HG03571 (cell line): ENCODE measurements around the gene KLHL1.
A peak's percentile ranks its signal among the peaks of the same experiment; 100 is the strongest.

Experiments used
- ATAC-seq: cut with Tn5 transposase; IDR thresholded peaks from one replicate; pipeline ENCODE4 v1.9.1; 2021; ENCODE audit not compliant: unreplicated experiment

KLHL1 gene

DNA sequence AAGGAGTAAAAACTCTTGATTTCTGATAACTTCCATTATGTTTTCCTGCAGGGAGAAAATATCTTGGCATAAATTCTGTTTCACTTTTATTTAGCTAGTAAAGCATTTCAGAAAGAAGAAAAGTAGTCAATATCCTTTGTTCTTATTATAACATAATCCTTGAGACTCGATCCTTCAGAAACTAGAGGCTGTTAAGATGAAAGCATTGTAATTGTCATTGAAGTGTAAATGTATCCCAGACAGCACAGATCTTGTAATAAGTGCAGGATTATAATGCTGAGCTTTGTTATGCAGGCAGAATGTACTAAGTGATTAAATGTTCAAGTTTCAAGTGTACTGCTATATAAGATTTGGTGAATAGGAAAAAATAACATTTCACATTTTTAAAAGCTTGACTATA lies 225.8 kb downstream of the KLHL1 start:
- ATAC-seq = no peak

DNA sequence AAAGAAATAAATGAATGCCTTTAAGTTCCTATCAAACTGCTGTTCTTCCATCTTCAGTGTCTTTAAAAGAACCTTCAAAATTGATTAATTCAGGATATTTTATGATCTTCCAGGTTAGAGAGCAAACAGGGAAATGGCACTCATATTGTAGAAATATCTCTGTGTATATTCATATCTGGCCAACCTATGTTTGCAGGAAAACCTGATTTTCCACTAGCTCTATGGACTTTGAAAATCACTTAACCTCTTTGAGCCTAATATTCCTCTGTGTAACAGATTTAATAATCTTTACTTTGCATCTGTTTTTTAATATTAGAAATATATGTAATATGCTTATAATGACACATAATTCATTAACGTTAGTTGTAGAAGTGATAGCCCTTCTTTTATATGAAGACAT lies 228.3 kb downstream of the KLHL1 start:
- ATAC-seq = no peak

DNA sequence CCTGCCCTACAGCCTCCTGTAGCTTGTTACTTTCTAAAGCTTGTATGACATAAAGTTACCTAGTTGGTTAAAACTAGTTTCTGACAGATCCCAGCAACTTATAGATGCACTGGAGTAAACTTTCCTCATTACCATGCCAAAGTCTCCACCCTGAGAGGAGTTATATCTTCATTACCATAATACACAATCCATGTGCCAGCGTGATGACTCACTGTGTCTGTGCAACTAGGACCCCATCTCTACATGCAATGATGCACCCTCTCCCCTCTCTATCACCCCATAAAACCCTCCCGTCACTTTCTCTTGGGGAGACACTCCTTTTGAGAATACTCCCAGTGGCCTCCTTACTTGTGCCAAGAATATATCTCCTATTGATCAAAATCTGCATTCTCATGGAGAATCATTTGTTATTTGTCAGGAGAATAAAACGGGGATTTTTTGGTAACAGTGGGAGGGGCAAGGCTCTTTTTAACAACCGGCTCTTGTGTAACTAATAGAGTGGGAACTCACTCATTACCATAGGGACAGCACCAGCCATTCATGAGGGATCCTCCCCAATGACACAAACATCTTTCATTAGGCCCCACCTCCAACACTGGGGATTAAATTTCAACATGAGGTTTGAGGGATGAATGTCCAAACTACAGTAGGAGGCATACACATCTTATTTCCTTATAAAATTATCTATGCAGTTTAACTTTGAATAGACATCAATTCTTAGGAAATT lies 235.8 kb downstream of the KLHL1 start:
- no peak for ATAC-seq

DNA sequence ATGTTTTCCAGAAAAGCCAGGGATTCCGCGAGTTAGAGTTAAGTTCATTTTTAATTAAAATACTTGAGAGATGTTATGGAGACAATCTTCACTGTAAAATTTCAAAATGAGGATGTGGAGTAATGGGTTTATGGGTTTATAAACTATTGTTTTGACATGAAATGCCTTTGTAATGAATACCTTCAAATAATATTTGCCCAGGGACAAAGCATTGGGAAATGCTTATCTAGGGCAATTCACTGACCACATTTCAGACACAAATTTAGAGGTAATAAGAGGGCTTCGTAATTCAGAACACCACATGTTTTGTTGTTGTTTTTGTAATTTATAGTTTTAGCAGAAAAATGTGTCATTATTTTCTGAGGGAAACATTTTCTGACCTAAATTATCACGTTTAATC lies 241.7 kb downstream of the KLHL1 start:
- ATAC-seq = no peak

DNA sequence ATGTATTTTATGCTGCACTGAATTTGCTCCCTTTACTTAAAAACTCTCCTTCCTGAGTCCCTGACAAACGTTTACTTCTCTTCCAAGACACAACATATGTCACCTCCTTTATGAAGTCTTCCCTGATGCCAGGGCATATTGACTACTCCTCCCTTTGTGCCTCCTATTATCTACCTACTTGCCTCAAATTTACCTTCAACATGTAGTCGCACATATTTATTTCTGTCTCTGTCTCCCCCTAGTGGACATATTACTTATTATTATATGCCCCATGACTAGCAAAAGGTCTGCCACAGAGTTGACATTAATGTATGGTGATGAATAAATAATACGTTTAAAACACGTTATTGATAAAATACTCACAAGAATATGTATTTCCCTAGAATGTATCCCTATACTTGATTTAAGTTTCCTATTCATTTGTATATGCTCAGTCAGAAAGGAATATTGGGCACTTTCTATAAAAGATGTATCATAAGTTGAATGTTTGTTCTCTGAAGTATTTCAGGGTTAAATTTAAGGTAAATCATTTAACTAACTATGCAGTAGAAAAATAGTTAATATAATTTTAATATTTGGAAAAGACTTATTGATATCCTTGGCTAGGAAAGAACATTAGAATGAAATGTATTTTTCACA lies 250.9 kb downstream of the KLHL1 start:
- ATAC-seq = peak; percentile 87

DNA sequence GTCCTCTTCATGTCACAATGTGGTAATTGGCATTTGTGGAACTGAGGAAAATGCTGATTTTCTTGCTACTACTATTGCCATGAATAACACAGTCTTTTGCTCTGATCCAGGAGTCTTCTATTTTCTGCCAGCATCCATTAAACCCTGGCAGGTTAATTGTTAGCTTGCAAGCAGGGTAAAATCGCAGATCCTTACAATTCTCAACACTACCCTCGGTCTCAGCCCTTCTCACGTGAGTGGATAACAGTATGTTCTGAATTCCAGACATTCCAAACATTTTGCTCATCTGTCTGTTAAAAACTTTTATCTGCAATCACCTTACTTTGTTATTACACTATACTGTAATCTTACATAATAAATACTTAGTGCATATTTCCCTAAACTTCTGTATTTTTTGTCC lies 251.9 kb downstream of the KLHL1 start:
- ATAC-seq = no peak

DNA sequence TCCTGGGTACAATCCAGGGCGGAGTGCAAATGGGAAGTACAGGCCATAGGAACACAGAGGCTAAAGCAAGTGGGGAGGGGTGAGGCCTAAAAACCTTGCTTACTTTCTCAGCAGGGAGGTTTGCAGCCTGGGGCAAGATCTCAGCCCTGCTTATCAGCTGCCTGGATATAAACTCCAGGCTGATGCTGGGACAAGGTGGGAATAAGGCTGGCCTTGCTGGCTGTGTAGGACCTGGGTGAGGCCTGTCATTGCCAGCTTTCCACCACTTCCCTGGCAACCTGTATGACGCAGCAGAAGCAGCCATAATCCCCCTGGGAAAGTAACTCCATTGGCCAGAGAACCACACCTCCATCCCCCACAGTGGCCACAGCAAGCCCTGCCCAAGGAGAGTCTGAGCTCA lies 279.7 kb downstream of the KLHL1 start:
- no peak for ATAC-seq

DNA sequence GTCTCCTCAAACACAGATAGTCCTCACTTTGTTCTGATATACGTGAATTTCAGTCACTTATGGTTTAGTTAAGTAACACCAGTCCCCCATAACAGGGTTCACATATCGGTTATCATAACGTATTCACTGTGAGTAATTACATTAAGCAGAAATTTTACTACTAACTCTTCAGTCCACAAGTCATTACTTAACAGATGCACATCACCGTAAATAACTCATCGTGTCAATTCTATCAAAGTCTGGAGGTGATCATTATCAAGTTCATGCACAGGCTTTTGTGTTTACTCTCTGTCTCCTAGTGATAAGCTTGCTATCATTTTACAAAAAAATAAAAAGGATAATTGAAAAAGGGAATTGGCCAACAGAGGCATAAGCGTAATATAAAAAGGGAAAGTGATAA lies 288.1 kb downstream of the KLHL1 start:
- no peak for ATAC-seq

DNA sequence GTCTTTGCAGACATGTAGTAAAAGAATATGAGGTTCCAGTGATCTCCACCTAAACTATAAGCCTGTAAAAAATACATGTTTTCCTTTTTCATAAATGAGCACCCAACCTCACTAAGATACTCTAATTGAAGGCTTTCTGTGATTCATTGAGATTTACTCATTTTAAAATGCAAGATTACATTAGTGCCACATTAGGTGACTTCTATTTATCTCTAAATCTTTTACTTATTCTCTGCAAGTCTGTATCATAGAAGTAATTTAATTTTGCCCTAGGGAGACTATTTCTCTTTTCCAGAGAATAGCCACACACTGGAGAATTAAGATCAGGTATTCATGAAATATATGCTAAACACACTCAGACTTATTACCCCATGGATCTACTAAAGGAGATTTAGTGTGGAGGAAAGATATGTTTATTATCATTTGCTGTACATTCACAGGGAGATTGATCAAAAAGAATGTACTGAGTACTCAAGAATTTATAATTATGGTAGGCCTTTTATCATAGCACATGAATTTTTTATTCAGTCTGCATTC lies 290.9 kb downstream of the KLHL1 start:
- ATAC-seq = no peak

DNA sequence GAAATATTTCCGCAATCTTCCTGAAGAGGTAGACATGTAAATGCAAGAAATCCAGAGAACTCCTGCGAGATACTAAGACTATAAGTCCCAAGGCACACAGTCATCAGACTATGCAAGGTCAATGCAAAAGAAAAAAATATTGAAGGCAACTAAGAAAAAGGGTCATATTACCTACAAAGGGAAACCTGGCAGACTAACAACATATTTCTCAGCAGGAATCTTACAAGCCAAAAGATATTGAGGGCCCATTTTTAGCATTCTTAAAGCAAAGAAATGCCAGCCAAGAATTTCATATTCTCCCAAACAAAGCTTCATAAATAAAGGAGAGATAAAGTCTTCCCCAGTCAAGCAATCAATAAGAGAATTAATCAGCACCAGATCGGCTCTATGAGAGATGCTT lies 299.1 kb downstream of the KLHL1 start:
- ATAC-seq = no peak

DNA sequence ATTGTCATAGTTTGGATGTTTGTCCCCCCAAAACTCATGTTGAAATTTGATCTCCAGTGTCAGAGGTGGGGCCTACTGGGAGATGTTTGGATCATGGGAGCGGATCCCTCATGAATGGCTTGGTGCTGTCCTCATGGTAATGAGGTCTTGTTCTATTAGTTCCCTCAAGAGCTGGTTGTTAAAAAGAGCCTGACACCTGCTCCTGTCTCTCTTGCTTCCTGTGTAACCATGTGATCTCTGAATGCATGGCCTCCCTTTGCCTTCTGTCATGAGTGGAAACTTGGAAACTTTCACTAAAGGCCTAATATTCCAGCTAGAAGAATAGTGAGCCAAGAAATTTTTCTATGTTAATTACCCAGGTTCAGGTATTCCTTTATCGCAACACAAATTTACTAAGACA lies 312.0 kb downstream of the KLHL1 start:
- no peak for ATAC-seq

DNA sequence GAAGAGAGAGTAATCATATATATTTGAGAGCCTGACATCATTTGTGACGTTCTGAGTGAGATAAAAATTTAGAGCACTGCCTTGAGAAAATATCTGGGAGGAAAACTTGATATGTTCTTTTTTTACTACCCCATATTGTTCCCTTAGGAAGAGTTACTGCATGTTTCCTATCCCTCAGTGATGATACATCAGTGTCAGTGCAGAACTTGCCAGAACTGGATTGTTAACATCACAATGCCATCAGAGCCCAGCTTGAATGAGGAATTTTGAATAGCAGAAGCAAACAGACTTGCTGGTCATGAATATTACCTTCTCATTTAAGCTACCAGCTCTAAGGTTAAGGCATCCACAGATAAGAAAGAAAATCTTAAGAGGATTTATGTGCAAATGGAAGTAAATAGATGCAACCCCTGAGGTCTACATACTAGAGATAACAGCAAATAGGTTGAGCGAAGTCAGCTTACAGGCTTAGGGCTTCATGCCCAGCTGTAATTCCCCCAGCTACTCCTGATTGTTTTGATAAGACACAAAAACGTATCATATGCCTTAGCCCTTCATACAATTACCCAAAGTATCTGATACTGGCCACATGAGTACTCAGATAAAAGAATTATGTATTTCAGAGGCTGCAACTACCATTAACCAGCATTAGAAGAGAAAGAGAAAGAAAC lies 314.3 kb downstream of the KLHL1 start:
- ATAC-seq = no peak

DNA sequence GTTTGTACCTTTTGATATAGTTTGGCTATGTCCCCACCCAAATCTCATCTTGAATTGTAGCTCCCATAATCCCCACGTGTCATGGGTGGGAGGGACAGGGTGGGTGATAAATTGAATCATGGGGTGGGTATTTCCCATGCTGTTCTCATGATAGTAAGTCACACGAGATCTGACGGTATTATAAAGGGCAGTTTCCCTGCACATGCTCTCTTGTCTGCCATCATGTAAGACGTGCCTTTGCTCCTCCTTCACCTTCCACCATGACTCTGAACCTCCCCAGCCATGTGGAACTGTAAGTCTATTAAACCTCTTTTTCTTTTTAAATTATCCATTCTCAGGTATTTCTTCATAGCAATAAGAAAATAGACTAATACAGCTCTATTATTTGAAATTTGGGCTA lies 331.3 kb downstream of the KLHL1 start:
- ATAC-seq = no peak

DNA sequence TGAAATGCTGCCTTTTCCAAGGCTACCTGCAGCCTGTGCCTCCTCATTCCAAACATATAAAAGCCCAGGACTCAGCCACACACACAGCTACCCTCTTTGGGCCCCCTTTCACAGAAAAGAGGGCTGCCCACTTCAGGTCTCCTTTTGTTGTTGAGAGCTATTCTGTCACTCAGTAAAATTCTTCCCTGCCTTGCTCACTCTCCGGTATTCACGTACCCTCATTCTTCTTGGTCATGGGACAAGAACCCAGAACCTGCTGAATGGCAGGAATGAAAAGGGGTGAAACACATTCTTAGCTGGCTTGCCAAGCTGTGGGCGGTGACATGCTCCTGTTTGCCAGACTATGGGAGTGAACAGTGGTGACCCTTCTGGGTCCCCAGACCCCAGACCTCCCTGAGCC lies 338.6 kb downstream of the KLHL1 start:
- no peak for ATAC-seq

DNA sequence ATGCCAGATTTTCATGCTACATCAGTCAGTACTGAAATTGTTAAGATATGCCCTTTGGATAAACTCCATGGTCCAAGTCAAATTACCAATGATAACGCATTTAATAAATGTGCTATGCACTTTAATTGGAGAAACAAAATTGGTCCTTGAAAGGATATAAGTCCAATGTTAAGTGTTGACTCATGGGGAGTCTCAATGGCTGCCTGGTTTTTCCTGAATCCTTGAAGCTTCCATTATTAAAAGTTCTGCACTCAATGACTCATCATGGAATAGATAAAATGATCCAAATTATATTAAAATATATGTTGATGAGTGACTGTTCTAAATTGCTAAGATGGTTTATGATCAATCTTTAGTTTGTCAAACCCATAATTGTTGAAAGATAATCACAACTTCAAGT lies 346.7 kb downstream of the KLHL1 start:
- ATAC-seq = no peak

DNA sequence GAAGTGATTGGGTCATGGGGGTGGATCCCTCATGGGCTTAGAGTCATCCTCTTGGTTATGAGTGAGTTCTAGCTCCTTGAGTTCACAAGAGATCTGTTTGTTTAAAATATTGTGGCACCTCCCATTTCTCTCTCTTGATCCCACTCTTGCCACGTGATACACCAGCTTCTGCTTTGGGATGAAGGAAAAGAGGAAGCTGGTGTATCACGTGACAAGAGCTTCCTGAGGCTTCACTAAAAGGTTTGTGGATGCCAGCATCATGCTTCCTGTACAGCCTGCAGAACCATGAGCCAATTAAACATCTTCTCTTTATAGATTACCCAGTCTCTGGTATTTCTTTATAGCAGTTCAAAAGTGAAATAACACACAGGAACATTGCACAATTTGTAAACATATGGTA lies 353.2 kb downstream of the KLHL1 start:
- no peak for ATAC-seq

DNA sequence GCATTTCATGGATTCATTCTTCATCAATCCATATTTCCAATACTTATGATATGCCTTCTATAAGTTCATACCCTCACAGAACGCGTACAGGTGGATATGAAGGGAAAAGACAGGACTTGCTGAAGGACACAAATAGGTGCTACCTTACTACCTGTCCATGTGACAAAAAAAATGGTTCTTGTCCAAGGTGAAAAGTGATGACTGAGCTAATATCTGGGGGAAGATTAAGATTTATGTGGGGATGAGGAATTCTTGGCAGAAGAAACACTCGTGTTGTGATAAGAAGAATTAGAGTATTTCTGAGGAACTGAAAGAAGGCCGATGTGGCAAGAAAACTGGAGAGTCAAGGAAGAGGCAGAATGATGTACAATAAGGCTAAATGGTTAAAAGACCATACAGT lies 357.0 kb downstream of the KLHL1 start:
- ATAC-seq = no peak

DNA sequence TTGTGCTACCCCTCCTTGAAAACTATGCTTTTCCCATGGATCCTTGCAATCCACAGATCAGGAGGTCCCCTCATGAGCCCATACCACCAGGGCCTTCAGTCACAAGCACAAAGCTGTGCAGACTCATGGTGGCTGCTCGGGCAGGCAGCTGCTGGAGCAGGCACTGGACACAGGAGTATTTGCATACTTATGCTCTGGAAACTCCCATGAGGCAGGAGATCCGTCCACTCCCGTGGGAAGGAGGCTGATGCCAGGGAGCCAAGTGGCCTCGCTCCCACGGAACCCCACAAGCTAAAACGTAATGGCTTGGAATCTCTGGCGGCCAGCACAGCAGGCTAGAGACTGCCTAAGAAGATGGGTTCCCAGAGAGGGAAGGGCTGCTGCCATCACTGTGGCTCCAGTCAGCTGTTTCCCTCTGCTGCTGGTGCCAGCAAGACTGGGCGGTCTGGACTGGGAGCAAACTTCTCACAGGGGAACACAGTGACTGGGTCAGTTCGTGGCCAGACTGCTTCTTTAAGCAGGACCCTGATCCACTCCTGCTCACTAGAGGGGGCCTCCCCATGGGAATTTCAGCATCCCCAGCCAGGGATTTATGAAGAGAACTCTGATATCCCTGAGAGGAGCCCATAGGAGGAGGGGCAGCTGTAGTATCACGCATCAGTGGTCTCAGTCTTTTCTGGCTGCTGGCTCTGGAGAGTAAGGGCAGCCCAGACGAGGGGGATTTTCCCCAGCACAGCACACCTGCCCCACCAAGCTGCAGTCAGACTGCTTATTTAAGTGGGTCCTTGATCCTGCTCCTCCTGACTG lies 370.9 kb downstream of the KLHL1 start:
- ATAC-seq = no peak

DNA sequence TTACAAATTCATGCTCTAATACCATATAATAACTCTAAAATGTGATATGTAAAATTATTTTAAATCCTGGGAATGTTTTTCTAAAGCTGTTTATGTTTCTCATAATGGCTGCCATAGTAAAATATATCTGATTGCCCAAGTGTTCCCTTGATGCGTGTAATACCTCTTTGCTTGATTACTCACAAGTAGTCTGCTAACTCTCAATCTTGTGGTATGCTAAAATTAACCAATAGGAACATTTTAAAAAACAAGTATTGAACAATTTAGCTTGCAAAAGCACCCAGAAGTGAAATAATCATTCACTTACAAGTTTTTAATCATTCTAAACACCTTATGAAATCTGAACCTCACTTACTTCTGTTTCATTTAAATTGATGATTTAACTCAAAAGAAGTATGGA lies 386.6 kb downstream of the KLHL1 start:
- ATAC-seq = no peak

DNA sequence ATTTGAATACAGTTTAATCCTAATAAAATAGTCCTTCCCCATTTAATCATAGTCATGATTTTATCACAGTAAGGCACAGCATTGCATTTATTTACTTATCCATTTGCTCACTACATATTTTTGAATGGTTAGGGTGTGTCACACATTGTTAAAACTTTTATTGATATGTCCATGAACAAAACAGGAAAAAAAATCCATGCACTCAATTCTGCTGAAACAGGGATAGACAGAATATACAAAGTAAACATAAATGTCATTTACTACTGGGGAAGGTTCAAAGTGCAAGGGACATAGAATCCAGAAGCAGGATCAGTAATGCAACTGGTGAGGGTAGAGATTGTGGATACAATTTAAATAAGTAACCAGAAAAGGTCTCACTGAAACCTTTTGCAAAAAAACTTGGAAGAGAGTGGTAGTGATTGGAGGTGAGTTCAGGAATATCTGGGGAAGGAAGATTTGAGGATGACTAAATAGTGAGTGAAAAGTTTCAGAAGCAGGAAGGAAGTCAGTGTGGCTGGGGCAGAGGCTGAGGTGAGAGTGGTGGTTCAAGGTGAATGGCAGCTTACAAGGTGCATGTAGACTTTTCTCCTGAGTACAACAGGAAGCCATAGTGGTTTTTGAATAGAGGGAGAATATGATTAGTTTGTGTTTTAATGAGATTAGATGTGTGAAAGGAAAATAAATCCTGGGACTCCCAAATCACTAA lies 387.8 kb downstream of the KLHL1 start:
- ATAC-seq = no peak

DNA sequence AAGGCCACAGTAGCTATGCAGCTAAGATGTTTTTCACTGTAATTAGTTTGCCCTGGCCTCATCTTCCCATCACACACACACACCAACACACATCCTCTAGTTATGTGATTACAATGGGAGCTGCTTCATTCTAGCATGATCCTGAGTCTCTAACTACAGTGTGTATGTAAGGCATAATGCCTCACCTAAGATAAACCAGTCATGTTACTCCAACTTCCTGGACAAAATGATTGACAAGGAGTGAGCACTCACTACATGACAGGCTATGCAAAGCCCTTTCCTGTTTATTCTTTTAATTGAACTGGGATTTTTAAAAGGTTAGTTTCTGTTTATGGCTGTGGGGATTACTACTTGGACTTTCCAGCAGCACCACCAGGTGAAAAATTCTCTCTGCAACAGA lies 401.4 kb downstream of the KLHL1 start:
- ATAC-seq = no peak
